Hepatocyte (in vitro differentiated cells): ENCODE measurements around the gene BTRC.

Source experiments
- EZH2 ChIP-seq: fragments of 200-600 bp; sonication (generic); IDR thresholded peaks from 2 replicates; pipeline ENCODE4 v1.6.1; 2016; ENCODE audit warnings: antibody characterized with exemption, mild to moderate bottlenecking, borderline replicate concordance
- TF ChIP-seq, protein P1 (sequence below): fragments of 200-600 bp; sonication (generic); IDR thresholded peaks from 2 replicates; pipeline ENCODE4 v1.5.1; 2016; ENCODE audit warnings: antibody characterized with exemption, mild to moderate bottlenecking; ENCODE audit not compliant: poor library complexity

GRCh38 chr10:101602761-101603398 is 248.9 kb downstream of the BTRC start:
- TF ChIP-seq, protein P1, sequence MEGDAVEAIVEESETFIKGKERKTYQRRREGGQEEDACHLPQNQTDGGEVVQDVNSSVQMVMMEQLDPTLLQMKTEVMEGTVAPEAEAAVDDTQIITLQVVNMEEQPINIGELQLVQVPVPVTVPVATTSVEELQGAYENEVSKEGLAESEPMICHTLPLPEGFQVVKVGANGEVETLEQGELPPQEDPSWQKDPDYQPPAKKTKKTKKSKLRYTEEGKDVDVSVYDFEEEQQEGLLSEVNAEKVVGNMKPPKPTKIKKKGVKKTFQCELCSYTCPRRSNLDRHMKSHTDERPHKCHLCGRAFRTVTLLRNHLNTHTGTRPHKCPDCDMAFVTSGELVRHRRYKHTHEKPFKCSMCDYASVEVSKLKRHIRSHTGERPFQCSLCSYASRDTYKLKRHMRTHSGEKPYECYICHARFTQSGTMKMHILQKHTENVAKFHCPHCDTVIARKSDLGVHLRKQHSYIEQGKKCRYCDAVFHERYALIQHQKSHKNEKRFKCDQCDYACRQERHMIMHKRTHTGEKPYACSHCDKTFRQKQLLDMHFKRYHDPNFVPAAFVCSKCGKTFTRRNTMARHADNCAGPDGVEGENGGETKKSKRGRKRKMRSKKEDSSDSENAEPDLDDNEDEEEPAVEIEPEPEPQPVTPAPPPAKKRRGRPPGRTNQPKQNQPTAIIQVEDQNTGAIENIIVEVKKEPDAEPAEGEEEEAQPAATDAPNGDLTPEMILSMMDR, result peak; percentile 76
- TF ChIP-seq EZH2, result no peak
